ENCODE data around the gene FBXW4.
A peak's percentile ranks its signal among the peaks of the same experiment; 100 is the strongest.

The FBXW4 gene

DNA sequence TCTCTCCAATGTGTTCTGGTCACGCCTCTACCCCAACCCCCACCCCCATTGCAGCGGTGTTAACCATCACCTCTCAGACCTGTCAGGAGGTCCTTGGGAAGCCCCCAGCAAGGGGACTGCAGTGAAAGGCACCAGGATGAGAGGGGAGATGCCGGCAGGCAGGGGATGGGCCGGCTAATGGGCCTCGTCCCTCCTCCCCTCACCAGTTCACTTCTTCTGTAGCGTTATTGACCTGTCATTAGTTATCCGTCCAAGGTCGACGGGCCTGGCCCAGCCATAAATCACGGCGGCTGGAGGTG, 125.7 kb downstream of the FBXW4 start:
- no peak for FAIRE-seq

DNA sequence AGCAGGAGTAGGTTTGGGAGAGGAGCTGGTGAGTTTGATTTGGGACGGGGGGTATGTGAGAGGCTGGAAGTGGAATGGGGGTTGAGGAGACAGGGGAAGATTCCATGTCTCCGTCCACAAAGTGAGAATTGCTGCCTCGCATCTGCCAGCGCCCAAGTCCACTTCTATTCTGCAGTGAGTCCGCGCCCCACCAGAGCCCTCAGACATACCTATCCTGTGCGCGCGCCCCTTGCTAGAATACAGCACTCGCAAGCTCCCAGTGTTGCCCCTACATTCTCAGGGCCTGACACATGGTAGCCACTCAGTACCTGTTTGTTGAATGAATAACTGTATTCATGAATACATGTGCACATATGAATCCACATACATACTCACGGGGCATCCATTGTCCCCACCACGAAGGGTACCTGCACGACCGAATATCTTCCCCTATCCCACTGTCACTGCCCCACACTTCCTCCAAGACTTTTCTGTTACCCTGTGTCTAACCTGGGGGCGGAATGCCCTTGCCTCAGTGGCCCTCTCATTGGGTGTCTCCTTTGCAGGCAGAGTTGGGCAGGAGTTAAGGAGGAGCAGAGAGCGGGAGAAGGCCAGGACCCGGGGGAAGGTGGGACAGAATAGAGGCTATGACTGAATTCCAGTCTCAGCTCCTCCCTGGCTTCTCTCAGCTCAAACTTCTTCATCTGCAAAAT, 126.8 kb downstream of the FBXW4 start:
- DNase-seq (ENCODE audit: low spot score), result no peak
- no peak for FAIRE-seq

More for the DNA sequence above, 125.7 kb downstream of the FBXW4 start:
- DNase-seq (ENCODE audit: low spot score), result no peak

- DNase-seq (ENCODE audit: low spot score) (no peak), FAIRE-seq (no peak)
These were observed 127.6 kb downstream of the FBXW4 start for GRCh38 chr10:101567165-101568006.

DNA sequence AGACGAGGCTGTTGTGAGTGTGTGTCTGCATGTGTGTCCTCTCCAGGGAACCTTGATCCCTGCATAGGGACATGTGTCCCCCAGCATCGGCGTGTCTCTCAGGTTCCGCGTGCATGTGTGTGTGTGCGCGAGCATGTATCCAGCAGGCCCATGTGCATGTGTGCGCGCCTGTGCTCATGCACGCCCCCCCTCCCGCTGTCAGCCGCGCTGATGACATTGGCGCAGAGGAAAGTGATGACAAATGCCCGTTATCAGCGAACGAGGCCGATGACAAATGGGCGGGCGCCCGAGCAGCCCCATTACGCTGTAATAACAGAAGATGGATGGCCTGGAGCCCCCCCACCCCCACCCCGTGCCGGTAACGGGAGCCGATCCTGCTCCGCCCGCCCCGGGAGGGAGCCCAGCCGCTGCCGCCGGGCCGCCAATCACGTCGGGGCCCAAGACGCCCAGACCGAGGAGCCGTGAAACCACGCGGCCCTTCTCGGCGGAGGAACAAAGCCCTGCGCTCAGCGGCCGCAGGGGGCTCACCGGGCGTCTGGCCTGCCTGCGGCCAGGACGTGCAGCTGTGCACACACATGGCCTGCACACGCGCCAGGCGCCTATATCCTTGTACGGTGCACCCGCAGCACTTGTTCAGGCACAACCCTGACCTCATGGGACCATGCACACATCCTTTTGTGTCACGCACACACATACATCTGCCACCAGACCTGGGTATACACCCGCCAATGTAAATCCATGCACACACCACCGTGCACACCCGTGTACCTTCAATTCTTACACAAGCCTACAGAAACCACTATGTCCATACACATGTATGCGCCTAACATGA, 128.4 kb downstream of the FBXW4 start:
- FAIRE-seq (no peak), DNase-seq (ENCODE audit: low spot score) (no peak)

DNA sequence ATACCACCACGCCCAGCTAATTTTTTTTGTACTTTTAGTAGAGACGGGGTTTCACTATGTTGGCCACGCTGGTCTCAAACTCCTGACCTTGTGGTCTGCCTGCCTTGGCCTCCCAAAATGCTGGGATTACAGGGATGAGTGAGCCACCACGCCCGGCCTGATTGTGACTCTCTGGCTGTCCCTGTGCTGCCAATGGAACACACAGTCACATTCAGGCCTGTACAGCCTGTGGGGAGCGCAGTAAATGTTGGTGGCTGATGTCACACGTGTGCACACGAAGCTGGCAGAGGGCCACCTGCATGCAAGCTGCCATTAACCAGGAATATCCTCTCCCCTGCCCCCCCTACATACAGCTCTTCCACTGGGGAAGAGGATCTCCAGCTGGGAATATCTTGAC, 129.0 kb downstream of the FBXW4 start:
- FAIRE-seq (no peak), DNase-seq (ENCODE audit: low spot score) (no peak)

GRCh38 chr10:101565370-101565900, 129.5 kb downstream of the FBXW4 start:
- FAIRE-seq (peak; percentile 53), DNase-seq (ENCODE audit: low spot score) (no peak)

- no peak for DNase-seq (ENCODE audit: low spot score)
- FAIRE-seq, result no peak
These were observed 130.4 kb downstream of the FBXW4 start for GRCh38 chr10:101564490-101564991.

GRCh38 chr10:101563497-101564040, 131.4 kb downstream of the FBXW4 start:
- FAIRE-seq (no peak), DNase-seq (ENCODE audit: low spot score) (no peak)

GRCh38 chr10:101563007-101563406, 132.0 kb downstream of the FBXW4 start:
- FAIRE-seq, result no peak
- DNase-seq (ENCODE audit: low spot score), result no peak

- no peak for DNase-seq (ENCODE audit: low spot score)
- no peak for FAIRE-seq
These were observed 132.7 kb downstream of the FBXW4 start for GRCh38 chr10:101562231-101562630.

GRCh38 chr10:101561068-101561915, 133.7 kb downstream of the FBXW4 start:
- FAIRE-seq (peak; percentile 50), DNase-seq (ENCODE audit: low spot score) (no peak)

All from urothelium cell line (cell line).